SW 1271 (cell line): ENCODE data around the gene JTB.

Source experiments
- DNase-seq, 2 experiments: peaks; one replicate each; lab custom pipeline; 2025; lab: John Stamatoyannopoulos, UW

The JTB gene

GRCh38 chr1:153932156-153933131, 45.0 kb downstream of the JTB start:
- DNase-seq: no peak

GRCh38 chr1:153929981-153930948, 47.2 kb downstream of the JTB start:
- no peak for DNase-seq

- no peak for DNase-seq
Measured at GRCh38 chr1:153929426-153929825, 48.0 kb downstream of the JTB start.

- no peak for DNase-seq
Measured at GRCh38 chr1:153928791-153929341, 48.6 kb downstream of the JTB start.

- no peak for DNase-seq
Measured at GRCh38 chr1:153928245-153928644, 49.2 kb downstream of the JTB start.

GRCh38 chr1:153926405-153926804, 51.1 kb downstream of the JTB start:
- DNase-seq: no peak
